ENCODE data around the gene TMEM245. TPM values are rescaled to one million over a fixed set of nuclear protein-coding genes. Genes with fewer than 3 reads are reported as not detected.
A peak's percentile ranks its signal among the peaks of the same experiment; 100 is the strongest.

Gene TMEM245
- total RNA-seq, 2 experiments from 2014 or later: 22.6 to 24.4 TPM

DNA sequence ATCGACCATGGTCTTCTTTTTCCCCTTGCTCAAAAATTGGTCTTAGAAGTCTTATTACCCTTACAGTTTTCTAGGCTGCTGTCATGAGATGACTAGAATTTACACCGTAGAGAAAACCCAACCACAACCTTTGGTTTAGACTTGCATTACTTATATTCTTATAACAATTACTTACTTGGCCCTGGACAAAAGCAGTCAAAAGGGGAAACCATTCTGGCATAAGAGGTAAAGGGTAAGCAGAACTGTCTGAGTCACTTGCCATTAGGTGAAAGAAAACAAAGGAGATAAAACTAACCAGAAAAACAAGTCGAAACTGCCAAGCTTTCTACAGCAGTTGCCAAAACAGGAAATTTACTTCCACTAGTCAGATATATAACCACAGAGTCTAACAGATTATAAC is 17.9 kb downstream of the TMEM245 start:
- peak overlapping the region; percentile 44 for H3K4me3 ChIP-seq (ENCODE audit: low read length)

DNA sequence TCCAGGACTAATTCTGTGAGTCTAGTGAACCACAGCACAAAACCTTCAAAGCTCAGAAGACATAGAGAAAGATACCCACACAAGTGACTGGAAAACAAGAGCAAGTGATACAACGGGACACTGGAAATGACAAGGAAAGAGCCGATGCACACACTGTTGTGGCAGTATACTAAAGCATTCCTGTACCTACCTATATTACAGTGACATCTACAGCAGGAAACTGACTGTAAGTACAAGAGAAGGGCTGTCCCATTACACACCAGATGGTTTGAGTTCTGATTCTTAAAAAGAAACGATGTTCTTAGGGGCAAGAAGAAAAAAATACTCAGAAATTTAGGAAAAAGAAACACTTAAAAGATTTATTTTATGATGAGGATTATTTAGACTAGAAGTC is 18.5 kb downstream of the TMEM245 start:
- H3K4me1 Mint-ChIP-seq (ENCODE audit: low read depth): peaks cover 74% of the 10 kb centered on the region
- H3K9me3 Mint-ChIP-seq: peaks cover 7% of the 10 kb centered on the region
- peaks cover 38% of the 10 kb centered on the region for H3K4me1 ChIP-seq (ENCODE audit: insufficient read depth, low read length)
- no peaks in the 10 kb centered on the region for H3K27me3 ChIP-seq (ENCODE audit: control insufficient read depth in 1 of 2, insufficient read depth in 2 of 2, low read length in 2 of 2)
- no peaks in the 10 kb centered on the region for H3K27me3 Mint-ChIP-seq
- H3K27ac ChIP-seq (ENCODE audit: low read depth in 1 of 2, low read length in 2 of 2): peak overlapping the region; percentile 67 to 79
- ATAC-seq (ENCODE audit: poor library complexity) (peak; percentile 59), DNase-seq (peak in 3 of 14 experiments; percentile 32 to 39 (median 38))
- peak overlapping the region; percentile 53 for H3K4me3 Mint-ChIP-seq
- peak overlapping the region; percentile 44 for H3K4me3 ChIP-seq (ENCODE audit: low read length)
- ChIA-PET POLR2A (interaction anchor here (1.0 to 4.1 kb wide), 2 partner anchors 10 to 18 kb away, joined by 3 to 31 read pairs; partner anchors contain the start of gene TMEM245), CTCF (no interaction called here)
- TF ChIP-seq, protein P1, sequence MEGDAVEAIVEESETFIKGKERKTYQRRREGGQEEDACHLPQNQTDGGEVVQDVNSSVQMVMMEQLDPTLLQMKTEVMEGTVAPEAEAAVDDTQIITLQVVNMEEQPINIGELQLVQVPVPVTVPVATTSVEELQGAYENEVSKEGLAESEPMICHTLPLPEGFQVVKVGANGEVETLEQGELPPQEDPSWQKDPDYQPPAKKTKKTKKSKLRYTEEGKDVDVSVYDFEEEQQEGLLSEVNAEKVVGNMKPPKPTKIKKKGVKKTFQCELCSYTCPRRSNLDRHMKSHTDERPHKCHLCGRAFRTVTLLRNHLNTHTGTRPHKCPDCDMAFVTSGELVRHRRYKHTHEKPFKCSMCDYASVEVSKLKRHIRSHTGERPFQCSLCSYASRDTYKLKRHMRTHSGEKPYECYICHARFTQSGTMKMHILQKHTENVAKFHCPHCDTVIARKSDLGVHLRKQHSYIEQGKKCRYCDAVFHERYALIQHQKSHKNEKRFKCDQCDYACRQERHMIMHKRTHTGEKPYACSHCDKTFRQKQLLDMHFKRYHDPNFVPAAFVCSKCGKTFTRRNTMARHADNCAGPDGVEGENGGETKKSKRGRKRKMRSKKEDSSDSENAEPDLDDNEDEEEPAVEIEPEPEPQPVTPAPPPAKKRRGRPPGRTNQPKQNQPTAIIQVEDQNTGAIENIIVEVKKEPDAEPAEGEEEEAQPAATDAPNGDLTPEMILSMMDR (IDR thresholded peaks at IDR 0.05): no peak
- H3K27ac Mint-ChIP-seq: peak overlapping the region; percentile 83
- peaks cover 48% of the 10 kb centered on the region for H3K36me3 Mint-ChIP-seq (ENCODE audit: low read depth)
- intact Hi-C loops (cut with DNase I, micrococcal nuclease): loop anchor here in 1 of 2 experiments (1.0 kb wide), 1 partner anchor 9 kb away; no protein-coding TSS in a partner anchor
- peaks cover 3 to 6% of the 10 kb centered on the region in 2 experiments for H3K9me3 ChIP-seq (ENCODE audit: control insufficient read depth in 1 of 2, insufficient read depth in 1 of 2, low read length in 2 of 2)
- peaks cover 32% of the 10 kb centered on the region for H3K36me3 ChIP-seq (ENCODE audit: insufficient read depth, low read length)

More for the DNA sequence above, 17.9 kb downstream of the TMEM245 start:
- Mint-ChIP-seq H3K4me1 (ENCODE audit: low read depth) (peaks cover 71% of the 10 kb centered on the region), H3K27ac (peak overlapping the region; percentile 83), H3K4me3 (peak overlapping the region; percentile 75), H3K36me3 (ENCODE audit: low read depth) (peaks cover 48% of the 10 kb centered on the region), H3K27me3 (no peaks in the 10 kb centered on the region), H3K9me3 (peaks cover 7% of the 10 kb centered on the region)
- intact Hi-C loops (cut with DNase I, micrococcal nuclease): loop anchor here in 1 of 2 experiments (1.0 to 2.0 kb wide), 2 partner anchors 8 to 17 kb away; partner anchors contain the start of gene TMEM245
- ATAC-seq (ENCODE audit: poor library complexity): peak; percentile 76
- POLR2A ChIA-PET: interaction anchor here (4.1 kb wide), 1 partner anchor 17 kb away, joined by 31 read pairs; the partner anchor contains the start of gene TMEM245
- Histone ChIP-seq H3K27me3 (ENCODE audit: control insufficient read depth in 1 of 2, insufficient read depth in 2 of 2, low read length in 2 of 2) (no peaks in the 10 kb centered on the region), H3K4me1 (ENCODE audit: insufficient read depth, low read length) (peaks cover 37% of the 10 kb centered on the region), H3K9me3 (ENCODE audit: control insufficient read depth in 1 of 2, insufficient read depth in 1 of 2, low read length in 2 of 2) (peaks cover 3 to 6% of the 10 kb centered on the region in 2 experiments), H3K27ac (ENCODE audit: low read depth in 1 of 2, low read length in 2 of 2) (peak overlapping the region; percentile 67 to 79), H3K36me3 (ENCODE audit: insufficient read depth, low read length) (peaks cover 32% of the 10 kb centered on the region)
- CTCF ChIA-PET: interaction anchor here (1.4 kb wide), 1 partner anchor 29 kb away, joined by 3 read pairs; no protein-coding TSS in a partner anchor
- DNase-seq: peak in 4 of 14 experiments; percentile 27 to 72 (median 67)
- TF ChIP-seq, protein P1 (IDR thresholded peaks at IDR 0.05): no peak

DNA sequence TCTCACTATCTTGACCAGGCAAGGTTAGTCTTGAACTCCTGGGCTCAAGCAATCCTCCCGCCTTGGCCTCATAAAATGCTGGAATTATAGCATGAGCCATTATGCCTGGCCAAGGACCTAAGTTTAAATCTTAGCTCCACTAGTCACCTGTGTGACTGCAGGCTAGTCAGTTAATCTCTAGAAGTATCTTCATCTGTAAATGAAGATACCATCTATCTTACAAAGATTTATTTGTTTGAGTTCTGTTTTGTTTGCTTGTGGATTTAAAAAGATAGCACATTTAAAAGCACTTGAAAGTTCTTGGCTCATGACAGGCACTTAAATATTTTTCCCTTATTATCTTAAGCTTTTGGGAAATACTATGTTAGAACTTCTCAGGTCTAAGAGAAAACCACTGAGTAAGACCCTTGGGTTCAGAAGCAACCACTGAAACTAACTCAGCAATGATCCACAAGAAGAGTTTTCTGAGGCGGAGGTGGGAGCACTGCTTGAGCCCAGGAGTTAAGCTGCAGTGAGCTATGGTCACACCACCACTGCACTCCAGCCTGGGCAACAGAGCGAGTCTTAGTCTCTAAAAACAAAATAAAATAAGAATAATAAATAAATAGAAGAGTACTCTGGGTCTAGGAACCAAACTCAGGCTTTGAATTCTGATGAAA is 19.1 kb downstream of the TMEM245 start:
- DNase-seq: no peak
- Histone ChIP-seq H3K9me3 (ENCODE audit: control insufficient read depth in 1 of 2, insufficient read depth in 1 of 2, low read length in 2 of 2) (peaks cover 3 to 6% of the 10 kb centered on the region in 2 experiments), H3K4me3 (ENCODE audit: low read length) (peak overlapping the region; percentile 44), H3K4me1 (ENCODE audit: insufficient read depth, low read length) (peaks cover 44% of the 10 kb centered on the region), H3K27me3 (ENCODE audit: control insufficient read depth in 1 of 2, insufficient read depth in 2 of 2, low read length in 2 of 2) (no peaks in the 10 kb centered on the region), H3K27ac (ENCODE audit: low read depth in 1 of 2, low read length in 2 of 2) (peak overlapping the region; percentile 44 to 79), H3K36me3 (ENCODE audit: insufficient read depth, low read length) (peaks cover 32% of the 10 kb centered on the region)
- H3K4me3 Mint-ChIP-seq: peak overlapping the region; percentile 53
- TF ChIP-seq, protein P1 (IDR thresholded peaks at IDR 0.05): no peak
- ATAC-seq (ENCODE audit: poor library complexity): no peak
- peaks cover 79% of the 10 kb centered on the region for H3K4me1 Mint-ChIP-seq (ENCODE audit: low read depth)
- H3K36me3 Mint-ChIP-seq (ENCODE audit: low read depth): peaks cover 51% of the 10 kb centered on the region
- H3K27ac Mint-ChIP-seq: peak overlapping the region; percentile 83
- H3K27me3 Mint-ChIP-seq: no peaks in the 10 kb centered on the region
- CTCF ChIA-PET: no interaction called here
- intact Hi-C loops (cut with DNase I, micrococcal nuclease): loop anchor here in 1 of 2 experiments (1.0 kb wide), 1 partner anchor 10 kb away; no protein-coding TSS in a partner anchor
- peaks cover 7% of the 10 kb centered on the region for H3K9me3 Mint-ChIP-seq
- POLR2A ChIA-PET: interaction anchor here (1.0 to 4.1 kb wide), 3 partner anchors 9 to 18 kb away, joined by 3 to 31 read pairs (median 5); partner anchors contain the start of gene TMEM245
